GM15510 (cell line): ENCODE data around the gene FAM3D.

Source experiments
- POLR2A ChIP-seq: IDR thresholded peaks from 3 replicates; pipeline ENCODE4 v1.6.1; 2011; ENCODE audit warnings: borderline replicate concordance; ENCODE audit not compliant: insufficient read length; ENCODE audit errors: extremely low read depth

FAM3D gene

GRCh38 chr3:58604031-58604430 lies 62.5 kb downstream of the FAM3D start:
- TF ChIP-seq POLR2A: no peak

GRCh38 chr3:58603606-58604005 lies 63.0 kb downstream of the FAM3D start:
- no peak for TF ChIP-seq POLR2A

GRCh38 chr3:58597770-58598310 lies 68.7 kb downstream of the FAM3D start:
- TF ChIP-seq POLR2A: no peak

GRCh38 chr3:58596834-58597518 lies 69.6 kb downstream of the FAM3D start:
- TF ChIP-seq POLR2A: no peak

GRCh38 chr3:58594117-58594516 lies 72.5 kb downstream of the FAM3D start:
- TF ChIP-seq POLR2A: no peak

- TF ChIP-seq POLR2A: no peak
Observed at GRCh38 chr3:58591517-58592510, 74.8 kb downstream of the FAM3D start.

GRCh38 chr3:58588030-58588614 lies 78.5 kb downstream of the FAM3D start:
- no peak for TF ChIP-seq POLR2A

GRCh38 chr3:58586776-58587192 lies 79.8 kb downstream of the FAM3D start:
- TF ChIP-seq POLR2A: no peak

- no peak for TF ChIP-seq POLR2A
Observed at GRCh38 chr3:58585994-58586393, 80.6 kb downstream of the FAM3D start.

- no peak for TF ChIP-seq POLR2A
Observed at GRCh38 chr3:58585005-58585786, 81.4 kb downstream of the FAM3D start.

GRCh38 chr3:58584690-58585004 lies 81.9 kb downstream of the FAM3D start:
- TF ChIP-seq POLR2A: no peak
